Frontal cortex (tissue), 4 donors: ENCODE measurements around the gene EFEMP1. TPM values are rescaled to one million over a fixed set of nuclear protein-coding genes. Genes with fewer than 3 reads are reported as not detected.

Source experiments
- DNase-seq, 2 donors: peaks; one replicate each; pipeline ENCODE4 v3.0.0; 2012; ENCODE audit warnings: low spot score in 2 of 2
- FAIRE-seq: peaks from 2 replicates; lab custom pipeline; 2012; peaks lifted over from hg19 to GRCh38; lab: Jason Lieb, UNC
- total RNA-seq: library from RNA; depleted of rRNA; stranded (reverse); fragments of >200 nt; gene quantifications from one replicate; pipeline ENCODE4 v1.2.3, GENCODE V29; 2014
- donor health status: control.
- donor health status: control.
- donor health status: control.

The EFEMP1 gene
- total RNA-seq, 1 donor from 2014 or later, result 7.3 TPM

DNA sequence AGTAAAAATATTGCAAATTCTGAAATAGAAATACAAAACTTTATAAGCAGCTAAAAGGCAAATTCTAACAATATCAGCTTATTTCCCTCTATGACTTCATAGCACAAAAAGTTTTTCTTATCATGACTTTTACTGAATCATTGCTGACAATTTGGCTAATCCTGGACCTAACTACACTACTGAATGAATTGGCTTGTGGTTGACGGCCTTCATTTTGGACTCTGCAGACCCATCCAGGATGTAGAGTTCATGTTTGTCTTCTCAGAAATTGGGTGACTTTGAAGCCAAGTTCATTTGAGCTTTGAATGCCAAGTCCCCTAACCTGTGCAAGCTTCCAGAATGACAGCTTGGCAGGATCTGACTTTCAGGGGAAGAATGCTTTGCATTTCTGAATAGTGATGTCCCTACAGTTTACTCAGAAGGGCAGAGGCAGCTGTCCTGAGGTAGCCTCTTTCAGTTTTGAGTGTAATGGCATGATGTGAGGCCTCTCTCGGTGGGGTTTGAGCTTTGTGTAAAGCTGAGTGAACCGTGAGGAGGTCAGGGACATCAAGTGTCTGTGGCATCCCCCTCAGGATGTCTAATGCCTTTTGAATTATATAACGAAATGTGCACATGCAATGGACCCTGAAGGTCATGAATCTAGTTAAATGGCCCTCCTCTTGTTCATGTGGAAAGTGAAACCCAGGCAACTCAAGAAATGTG, 48.0 kb downstream of the EFEMP1 start:
- DNase-seq, result no peak
- FAIRE-seq, result no peak

DNA sequence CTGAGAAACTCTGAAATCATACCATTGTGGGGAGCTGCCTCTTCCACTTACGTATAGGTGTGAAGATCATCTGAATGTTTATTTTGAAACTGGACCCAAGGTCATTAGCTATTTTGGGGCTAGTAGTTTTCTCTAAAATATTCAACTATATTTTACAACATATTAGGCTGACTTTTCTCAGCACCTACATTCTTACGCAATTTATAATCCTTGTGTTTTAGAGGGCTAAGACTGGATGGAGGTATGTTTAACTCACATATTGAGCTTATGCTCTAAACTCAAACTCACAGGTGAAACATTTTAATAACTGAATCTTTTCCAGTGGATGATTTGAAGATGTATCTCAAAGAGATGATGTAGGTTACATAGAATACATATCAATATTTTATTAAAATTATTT, 49.2 kb downstream of the EFEMP1 start:
- DNase-seq (no peak), FAIRE-seq (no peak)

DNA sequence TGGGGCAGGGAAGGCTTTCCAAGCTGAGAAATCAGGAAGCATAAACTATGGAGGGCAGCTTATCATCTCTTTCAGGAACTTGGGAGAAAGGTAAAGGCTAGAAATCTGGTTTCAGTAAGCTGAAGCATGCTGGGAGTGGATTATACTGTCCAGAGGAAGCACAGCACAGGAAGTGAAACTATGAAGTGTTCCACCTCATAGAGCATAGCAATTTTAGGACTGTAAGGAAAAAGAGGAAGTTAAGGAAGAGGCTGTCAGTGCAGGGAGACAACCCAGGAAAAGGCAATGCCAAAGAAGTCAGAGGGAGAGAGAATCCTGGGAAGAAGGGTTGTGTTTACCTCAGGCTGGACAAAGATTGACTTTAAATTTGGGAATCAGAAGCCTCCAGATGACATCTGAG, 51.9 kb downstream of the EFEMP1 start:
- no peak for FAIRE-seq
- DNase-seq, result no peak

DNA sequence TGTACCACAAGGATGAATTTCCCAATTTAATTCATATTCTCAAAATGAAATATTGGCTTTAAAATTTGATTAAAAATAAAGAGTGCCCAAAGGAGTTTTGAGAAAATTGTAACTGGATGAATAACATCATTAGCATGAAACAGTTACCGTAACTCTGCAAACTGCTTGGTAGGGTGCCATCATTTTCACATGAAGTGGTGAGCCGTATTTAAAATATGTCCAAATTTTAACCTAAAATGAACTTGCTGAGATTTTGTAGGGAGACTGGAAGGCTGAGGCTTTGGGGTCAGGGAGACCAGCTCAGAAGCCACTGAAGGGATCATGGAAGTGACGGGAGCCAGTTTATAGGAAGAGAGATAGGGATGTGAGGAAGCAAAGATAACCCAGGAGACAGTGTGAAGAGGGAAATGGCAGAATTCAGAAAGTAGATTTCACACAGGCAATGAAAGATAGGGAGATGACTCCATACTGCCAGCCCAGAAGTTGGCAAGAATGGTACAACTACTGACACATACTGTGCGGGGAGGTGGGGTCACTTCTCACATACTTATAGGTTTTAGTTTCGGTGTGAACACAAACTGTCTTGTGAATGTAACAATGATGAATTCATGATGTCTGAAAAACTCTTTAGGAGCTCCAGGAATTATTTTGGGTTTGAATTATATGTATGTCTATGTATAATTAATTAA, 53.8 kb downstream of the EFEMP1 start:
- no peak for FAIRE-seq
- DNase-seq, result no peak

DNA sequence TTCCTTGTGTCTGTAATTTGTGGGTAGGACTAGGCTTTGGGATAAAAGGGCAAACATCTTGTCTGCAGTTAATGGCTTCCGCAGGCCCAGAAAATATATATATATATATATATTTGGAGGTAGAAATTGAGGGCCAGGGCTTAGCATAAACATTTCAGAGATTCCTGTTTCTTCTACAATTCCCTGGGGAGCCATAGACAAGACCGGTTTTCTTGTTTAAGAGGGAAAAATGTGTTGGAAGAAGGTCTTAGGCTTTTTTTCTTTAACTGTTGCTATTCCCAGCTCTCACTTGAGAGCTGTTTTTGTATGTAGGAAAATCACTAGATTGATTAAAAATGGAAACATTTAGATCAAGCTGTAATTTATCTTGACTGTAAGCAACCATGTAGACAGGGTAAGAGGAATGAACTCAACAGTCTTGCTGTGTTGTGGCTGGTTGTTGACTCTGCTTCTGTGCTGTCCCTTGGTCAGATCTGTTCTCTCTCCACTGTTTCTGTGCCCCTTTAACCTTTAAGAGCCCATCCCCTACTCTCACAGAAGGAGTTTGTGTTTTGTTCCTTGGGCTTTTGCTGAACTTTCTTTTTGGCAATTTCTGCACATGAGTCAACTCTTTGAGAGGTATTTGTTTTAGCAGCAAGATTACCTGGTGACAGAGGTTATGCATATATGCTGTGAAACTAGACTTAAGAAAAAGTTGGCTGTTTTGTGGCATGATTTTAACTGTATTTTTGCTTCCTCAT, 58.3 kb downstream of the EFEMP1 start:
- FAIRE-seq (no peak), DNase-seq (no peak)

DNA sequence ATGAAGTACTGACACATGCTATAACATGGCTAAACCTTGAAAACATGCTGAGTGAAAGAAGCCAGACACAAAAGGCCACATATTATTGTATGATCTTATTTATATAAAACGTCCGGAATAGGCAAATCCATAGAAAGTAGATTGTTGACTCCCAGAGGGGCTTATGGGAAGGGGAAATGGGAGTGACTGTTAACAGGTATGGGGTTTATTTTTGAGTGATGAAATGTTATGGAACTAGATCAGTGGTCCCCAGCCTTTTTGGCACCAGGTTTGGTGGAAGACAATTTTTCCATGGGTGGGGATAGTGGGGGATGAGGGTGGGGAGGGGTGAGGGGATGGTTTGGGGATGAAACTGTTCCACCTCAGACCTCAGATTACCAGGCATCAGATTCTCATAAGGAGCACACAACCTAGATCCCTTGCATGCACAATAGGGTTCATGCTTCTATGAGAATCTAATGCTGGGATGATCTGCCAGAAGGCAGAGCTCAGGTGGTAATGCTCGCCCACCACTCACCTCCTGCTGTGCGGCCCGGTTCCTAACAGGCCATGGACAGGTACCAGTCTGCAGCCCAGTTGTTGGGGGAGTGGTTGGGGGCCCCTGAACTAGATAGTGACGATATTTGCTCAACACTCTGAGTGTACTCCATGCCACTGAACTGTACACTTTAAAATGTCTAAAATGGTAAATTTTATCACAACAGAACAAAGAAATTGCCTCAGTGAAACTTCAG, 59.1 kb downstream of the EFEMP1 start:
- DNase-seq (no peak), FAIRE-seq (no peak)

DNA sequence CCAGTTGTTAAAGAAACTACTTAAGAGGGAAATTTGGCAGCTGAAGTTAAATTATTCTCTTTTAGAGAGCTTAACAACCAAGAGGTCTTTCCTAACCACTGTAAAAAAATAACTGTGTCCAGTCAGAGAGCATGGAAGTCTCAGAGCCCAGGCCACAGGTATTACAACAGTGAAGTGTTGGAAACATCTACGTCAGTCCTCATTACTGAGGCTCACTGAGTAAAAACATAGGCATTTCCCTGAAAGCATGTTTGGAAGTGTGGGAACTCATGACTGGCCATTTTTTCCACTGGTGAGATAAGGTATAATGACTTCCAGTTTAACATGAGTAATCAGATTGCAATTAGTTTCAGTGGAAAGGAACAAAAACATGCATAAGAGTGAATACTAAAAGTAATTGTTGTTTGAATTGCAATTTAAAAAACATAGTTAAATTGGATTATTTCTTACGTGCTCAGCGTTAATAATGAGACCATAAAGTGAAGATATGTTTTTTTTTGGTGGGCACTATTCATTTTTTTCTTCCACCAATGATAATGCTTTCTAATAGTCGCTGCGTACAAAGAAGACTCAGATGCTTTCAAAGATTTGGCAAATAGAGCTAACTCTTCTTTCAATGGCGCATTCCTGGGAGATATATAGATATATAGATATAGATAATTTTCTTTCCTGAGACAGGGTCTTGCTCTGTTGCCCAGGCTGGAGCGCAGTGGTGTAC, 60.8 kb downstream of the EFEMP1 start:
- DNase-seq, result no peak
- no peak for FAIRE-seq

DNA sequence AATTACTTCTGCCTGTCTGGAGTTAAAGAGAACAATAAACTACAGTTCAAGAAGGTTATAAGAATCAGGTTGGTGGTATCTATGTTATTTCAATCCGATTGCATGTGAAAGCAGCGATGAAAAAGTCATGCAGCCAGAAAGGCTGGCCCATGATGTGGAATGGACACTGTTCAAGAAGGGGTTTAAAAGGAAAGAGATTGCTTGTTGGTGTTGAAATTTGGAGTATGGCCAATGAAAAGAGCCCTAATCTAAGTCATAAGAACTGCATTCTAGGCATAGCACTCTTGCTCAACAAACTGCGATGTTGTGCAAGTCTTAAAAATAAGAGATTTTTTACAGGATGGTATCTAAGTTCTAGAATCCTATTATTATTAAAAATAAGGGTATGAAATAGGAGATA, 61.3 kb downstream of the EFEMP1 start:
- FAIRE-seq, result no peak
- no peak for DNase-seq

DNA sequence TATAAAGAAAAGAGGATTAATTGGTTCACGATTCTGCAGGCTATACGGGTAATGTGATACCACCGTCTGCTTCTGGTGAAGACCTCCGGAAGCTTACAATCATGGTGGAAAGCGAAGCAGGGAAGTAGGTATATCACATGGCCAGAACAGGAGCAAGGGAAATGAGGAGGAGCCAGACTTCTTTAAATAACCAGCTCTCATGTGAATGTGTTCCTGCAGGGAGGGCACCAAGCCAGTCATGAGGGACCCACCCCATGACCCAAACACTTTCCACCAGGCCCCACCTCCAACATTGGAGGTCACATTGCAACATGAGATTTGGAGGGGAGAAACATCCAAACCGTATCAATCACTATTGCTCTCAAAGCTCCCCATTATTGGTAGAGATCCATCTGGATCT, 61.8 kb downstream of the EFEMP1 start:
- FAIRE-seq (no peak), DNase-seq (no peak)

DNA sequence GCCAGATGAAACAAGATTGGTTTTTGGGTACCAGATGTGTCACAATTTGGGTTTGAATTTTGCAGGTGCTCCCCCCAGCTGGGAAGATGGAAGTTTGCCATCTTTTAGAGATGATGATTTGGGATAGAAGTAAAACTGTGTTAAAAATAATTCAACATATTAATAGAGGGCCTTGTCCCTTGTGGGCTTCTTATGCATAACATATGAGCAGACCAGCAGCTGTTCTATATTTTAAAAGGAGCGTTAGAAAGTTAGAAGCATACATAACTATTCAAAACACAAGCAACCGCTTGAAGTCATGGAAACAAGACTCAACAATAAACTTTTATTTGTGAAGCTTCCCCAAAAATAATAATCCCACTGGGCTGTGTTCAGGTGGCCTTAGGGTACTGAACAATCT, 62.8 kb downstream of the EFEMP1 start:
- no peak for DNase-seq
- no peak for FAIRE-seq

DNA sequence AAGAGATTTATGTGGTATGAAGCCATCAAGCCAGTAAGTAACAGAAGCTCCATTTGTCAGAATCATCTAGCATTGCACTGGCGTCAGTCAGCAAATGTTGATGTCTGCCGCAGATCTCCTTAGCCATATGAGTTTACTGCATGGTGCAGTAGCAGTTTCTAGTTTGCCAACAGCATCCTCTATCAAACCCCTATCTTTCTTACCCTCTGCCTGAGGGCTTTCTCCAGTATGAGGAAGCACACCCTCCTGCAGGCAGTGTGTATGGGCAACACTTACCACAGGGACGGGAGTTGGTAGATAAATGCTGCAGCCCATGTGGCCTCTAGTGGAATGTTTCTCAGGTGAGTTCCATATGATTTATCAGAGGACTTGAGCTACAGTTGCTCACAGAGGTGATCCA, 63.7 kb downstream of the EFEMP1 start:
- FAIRE-seq (no peak), DNase-seq (no peak)

DNA sequence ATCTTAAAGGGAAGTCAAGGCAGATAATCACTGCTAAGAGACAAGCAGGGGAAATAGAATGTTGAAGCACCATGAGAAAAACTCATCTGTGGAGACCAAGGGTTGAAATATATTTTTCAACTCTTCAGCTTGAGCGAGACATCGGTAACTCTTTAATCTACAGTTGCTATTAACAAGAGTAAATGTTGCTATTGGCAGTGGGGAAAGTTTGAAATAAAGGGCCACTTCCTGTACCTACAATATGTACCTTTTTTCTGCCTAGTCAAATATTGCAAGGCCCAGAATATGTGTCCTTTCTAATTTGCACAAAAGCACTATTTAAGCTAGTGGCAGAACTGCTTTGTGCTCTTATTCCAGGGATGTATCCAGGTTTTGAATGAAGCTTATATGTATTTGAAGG, 65.8 kb downstream of the EFEMP1 start:
- DNase-seq (no peak), FAIRE-seq (no peak)

DNA sequence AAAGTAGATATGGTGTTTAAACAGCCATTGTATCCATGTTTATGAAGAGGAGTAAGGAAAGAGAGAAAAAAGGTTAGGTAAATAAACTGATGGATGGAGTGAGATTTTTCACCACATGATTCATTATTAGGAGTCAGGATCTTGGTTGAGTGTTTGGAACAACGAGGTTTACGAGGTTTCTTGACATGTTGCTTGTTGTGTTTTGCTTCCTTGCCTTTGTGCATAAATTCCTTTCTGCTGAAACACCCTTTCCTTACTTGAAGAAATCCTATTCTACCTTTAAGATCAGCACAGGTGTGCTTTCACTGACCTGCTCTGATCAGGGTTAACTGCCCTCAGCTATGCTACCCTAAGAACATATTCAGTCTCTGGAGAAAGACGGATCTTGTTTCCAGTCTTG, 66.6 kb downstream of the EFEMP1 start:
- DNase-seq (no peak), FAIRE-seq (no peak)

DNA sequence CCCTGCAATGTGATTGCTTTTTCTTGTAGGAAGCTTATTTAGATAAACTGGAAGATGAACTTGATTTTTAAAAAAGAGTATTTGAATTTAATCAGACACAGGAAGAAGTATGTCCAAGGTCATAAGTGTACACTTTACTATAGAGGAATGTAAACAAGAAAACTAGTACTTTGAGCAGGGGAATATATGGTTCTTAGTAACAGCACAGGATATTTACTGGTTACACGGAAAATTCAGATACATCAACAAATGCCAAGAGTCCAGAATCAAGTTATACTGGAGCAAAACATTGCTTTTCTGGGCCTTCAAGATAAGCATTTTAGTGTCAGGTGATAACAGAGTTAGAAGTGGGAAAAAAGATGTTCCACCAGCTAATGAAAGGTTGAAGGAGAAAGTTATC, 75.5 kb downstream of the EFEMP1 start:
- FAIRE-seq, result no peak

DNA sequence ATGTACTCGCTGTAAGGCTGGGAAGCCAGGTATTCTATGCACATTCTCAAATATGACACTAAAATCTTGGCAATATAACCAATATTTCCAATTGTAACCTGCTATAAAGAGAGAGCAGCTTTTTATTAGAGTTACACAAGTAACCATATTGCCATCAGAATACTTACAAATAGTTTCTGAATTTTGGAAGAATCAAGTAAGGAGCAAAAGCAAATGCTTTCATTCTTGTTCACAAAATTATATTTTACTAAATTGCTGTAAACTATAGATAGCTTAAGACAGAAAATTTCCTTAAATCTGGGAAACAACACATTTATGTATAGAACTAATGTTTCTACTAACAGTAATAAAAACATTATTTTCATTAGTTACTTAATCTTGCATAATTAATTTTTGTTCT, 77.2 kb downstream of the EFEMP1 start:
- peak; percentile 21 for FAIRE-seq
- no peak for DNase-seq

More for the DNA sequence above, 75.5 kb downstream of the EFEMP1 start:
- no peak for DNase-seq

DNA sequence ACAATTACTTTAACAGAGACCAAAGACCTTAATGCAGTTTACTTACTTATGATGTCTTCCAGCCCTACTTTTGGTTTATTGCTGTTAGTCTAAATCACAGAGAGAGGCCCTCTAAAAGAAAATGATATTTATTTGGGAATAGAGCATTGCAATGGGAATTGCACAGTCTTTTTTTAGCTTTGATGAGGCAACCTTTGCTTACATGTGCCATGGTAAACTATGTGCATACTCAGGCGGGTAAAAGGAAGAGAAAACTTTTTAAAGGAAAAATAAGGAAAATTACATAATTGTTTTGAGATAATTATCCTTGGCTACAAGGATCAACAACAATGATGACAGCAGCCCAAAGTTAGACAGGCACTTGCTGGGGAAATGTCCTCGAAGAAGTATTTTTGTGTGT, 78.6 kb downstream of the EFEMP1 start:
- DNase-seq, result no peak
- no peak for FAIRE-seq

DNA sequence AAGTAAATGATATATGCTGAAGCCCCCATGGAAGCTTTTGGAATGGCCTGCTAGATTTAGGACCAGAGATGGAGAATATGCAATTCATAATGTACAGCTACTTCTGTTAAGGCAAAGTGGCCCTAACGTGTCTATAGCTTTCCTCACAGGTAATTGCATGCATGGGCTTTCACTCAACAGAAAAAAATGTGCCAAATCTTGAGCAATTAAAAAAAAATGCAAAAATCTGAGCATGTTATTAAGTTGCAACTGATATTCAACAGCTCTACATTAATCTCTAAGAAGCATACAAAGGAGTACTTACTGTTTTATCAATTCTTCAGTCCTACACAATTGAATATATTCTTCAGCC, 79.6 kb downstream of the EFEMP1 start:
- FAIRE-seq, result no peak
- DNase-seq, result no peak

DNA sequence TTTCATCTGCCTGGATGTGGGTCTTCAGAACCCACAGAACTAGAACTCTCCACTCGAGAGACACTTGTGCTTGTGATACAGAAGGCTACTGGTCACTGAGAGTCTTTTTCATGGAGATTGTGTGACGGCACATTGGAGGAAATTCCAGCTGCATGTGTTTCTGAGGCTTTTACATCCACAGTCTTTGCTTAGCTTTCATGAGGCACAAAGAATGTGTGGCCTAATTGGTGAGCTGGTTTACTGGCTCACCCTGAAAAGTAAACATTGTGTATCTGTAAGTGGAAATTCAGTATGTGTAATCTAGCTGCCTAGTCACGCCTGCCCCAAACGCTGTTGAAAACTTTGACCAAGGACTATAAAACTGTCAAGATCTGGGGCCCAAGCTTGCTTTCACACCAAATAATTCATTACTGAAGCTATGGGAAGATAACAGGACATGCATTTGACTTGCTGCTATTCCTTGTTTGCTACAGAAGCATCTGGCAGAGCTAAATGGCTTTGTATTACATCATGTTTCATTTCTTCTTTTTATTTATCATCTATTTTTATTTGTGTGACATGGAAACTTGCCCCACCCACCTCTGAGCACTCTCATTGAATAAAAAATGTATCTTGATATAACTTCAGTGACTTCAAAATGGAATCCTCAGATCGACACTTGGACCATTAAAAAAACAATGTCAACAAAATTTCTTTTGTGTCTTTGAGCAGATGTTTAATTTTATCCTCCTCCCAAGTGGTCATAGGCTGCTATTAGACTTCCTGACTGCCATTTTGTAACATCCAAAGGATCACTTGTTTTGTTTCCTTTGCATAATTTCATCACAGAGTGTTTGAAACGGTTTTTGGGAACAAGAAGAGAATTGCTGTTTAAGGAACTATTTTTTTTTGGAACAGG, 80.2 kb downstream of the EFEMP1 start:
- FAIRE-seq, result no peak
- no peak for DNase-seq

DNA sequence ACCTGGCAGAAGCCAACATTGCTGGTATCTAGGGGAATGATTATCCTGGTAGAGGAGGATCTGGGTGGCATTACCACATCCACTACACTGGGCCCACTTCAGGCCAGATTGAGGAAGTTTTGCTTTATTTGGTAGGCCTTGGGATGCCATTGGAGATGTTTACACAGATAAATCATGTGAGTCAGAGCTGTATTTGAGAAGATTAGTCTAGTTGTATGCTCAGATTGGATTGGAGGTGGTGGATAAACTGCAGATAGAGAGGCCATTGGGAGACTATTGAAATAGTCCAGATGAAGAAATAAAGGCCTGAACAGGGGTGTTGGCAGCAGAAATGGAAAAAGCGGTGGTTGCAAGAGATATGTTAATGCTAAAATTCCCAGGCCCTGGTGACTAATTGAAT, 81.5 kb downstream of the EFEMP1 start:
- DNase-seq (no peak), FAIRE-seq (no peak)
